ENCODE data around the gene NUAK1.

The NUAK1 gene

DNA sequence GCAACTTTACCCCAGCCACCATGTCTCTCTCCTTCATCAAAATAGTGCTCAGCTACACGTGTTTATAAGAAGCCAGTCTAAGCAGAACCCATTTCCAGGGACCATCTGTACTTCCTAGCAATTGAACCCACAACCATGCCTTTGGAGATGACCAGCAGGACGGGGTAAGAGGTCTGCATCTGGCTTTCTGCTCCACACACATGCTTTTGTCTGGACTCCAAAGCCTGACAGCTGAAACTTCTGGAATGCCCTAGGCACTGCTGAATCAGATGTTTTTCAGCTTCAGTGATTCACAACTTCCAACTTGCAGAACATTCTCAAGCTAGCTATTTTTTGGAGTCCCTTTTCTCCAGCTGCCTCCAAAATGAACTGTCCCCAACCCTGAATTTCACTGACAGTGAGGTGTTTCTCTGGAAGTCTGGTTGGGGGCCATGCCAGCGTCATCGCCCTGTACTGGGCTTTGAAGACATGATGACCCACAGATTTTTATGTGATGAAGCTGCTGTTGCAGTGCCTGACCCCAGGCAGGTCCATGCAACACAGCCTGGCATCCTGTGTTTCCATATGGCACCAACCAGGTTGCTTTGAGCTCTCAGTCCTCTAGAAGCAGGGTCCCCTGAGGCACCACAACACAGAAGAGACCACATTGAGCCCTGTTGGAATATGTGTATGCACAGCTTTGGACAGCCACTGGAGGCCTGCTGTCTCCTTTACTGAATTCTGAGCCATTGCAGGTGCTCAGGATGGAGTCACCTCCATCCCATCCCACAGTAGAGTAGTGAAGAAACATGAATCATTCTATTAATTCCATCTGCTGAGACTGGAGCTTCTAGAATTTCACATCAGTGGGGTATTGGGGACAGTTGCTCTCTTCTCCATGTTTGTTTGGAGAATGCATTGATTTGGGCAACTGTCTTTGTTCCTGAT, 80.2 kb downstream of the NUAK1 start:
- peak; percentile 80 for ATAC-seq
- TF ChIP-seq TOX (CRISPR knock-in tag; IDR thresholded peaks at IDR 0.05; ENCODE audit: borderline replicate concordance) (no peak), ZNF8 (CRISPR knock-in tag; IDR thresholded peaks at IDR 0.05) (no peak), RARB (CRISPR knock-in tag; IDR thresholded peaks at IDR 0.05) (no peak), ZC3H10 (CRISPR knock-in tag; IDR thresholded peaks at IDR 0.05) (no peak), PPARA (CRISPR knock-in tag; IDR thresholded peaks at IDR 0.05; ENCODE audit: borderline replicate concordance) (no peak), ISL1 (CRISPR knock-in tag; IDR thresholded peaks at IDR 0.05) (no peak), ZFP30 (CRISPR knock-in tag; IDR thresholded peaks at IDR 0.05) (no peak), CSDC2 (CRISPR knock-in tag; IDR thresholded peaks at IDR 0.05) (no peak), TCF4 (CRISPR knock-in tag; IDR thresholded peaks at IDR 0.05; ENCODE audit: borderline replicate concordance) (no peak), OSR1 (CRISPR knock-in tag; IDR thresholded peaks at IDR 0.05) (no peak), ESRRG (CRISPR knock-in tag; IDR thresholded peaks at IDR 0.05) (no peak), SNAI2 (CRISPR knock-in tag; IDR thresholded peaks at IDR 0.05) (no peak), ZNF565 (CRISPR knock-in tag; conservative IDR thresholded peaks at IDR 0.05; ENCODE audit: low read depth) (no peak)
- TF ChIP-seq, protein P1, sequence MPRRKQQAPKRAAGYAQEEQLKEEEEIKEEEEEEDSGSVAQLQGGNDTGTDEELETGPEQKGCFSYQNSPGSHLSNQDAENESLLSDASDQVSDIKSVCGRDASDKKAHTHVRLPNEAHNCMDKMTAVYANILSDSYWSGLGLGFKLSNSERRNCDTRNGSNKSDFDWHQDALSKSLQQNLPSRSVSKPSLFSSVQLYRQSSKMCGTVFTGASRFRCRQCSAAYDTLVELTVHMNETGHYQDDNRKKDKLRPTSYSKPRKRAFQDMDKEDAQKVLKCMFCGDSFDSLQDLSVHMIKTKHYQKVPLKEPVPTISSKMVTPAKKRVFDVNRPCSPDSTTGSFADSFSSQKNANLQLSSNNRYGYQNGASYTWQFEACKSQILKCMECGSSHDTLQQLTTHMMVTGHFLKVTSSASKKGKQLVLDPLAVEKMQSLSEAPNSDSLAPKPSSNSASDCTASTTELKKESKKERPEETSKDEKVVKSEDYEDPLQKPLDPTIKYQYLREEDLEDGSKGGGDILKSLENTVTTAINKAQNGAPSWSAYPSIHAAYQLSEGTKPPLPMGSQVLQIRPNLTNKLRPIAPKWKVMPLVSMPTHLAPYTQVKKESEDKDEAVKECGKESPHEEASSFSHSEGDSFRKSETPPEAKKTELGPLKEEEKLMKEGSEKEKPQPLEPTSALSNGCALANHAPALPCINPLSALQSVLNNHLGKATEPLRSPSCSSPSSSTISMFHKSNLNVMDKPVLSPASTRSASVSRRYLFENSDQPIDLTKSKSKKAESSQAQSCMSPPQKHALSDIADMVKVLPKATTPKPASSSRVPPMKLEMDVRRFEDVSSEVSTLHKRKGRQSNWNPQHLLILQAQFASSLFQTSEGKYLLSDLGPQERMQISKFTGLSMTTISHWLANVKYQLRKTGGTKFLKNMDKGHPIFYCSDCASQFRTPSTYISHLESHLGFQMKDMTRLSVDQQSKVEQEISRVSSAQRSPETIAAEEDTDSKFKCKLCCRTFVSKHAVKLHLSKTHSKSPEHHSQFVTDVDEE (CRISPR knock-in tag; IDR thresholded peaks at IDR 0.05) = no peak
- TF ChIP-seq, protein P2, sequence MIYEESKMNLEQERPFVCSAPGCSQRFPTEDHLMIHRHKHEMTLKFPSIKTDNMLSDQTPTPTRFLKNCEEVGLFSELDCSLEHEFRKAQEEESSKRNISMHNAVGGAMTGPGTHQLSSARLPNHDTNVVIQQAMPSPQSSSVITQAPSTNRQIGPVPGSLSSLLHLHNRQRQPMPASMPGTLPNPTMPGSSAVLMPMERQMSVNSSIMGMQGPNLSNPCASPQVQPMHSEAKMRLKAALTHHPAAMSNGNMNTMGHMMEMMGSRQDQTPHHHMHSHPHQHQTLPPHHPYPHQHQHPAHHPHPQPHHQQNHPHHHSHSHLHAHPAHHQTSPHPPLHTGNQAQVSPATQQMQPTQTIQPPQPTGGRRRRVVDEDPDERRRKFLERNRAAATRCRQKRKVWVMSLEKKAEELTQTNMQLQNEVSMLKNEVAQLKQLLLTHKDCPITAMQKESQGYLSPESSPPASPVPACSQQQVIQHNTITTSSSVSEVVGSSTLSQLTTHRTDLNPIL (CRISPR knock-in tag; IDR thresholded peaks at IDR 0.05; ENCODE audit: low read depth) = no peak
- TF ChIP-seq, protein P3, sequence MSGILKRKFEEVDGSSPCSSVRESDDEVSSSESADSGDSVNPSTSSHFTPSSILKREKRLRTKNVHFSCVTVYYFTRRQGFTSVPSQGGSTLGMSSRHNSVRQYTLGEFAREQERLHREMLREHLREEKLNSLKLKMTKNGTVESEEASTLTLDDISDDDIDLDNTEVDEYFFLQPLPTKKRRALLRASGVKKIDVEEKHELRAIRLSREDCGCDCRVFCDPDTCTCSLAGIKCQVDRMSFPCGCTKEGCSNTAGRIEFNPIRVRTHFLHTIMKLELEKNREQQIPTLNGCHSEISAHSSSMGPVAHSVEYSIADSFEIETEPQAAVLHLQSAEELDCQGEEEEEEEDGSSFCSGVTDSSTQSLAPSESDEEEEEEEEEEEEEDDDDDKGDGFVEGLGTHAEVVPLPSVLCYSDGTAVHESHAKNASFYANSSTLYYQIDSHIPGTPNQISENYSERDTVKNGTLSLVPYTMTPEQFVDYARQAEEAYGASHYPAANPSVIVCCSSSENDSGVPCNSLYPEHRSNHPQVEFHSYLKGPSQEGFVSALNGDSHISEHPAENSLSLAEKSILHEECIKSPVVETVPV (CRISPR knock-in tag; IDR thresholded peaks at IDR 0.05) = no peak
- TF ChIP-seq, protein P4, sequence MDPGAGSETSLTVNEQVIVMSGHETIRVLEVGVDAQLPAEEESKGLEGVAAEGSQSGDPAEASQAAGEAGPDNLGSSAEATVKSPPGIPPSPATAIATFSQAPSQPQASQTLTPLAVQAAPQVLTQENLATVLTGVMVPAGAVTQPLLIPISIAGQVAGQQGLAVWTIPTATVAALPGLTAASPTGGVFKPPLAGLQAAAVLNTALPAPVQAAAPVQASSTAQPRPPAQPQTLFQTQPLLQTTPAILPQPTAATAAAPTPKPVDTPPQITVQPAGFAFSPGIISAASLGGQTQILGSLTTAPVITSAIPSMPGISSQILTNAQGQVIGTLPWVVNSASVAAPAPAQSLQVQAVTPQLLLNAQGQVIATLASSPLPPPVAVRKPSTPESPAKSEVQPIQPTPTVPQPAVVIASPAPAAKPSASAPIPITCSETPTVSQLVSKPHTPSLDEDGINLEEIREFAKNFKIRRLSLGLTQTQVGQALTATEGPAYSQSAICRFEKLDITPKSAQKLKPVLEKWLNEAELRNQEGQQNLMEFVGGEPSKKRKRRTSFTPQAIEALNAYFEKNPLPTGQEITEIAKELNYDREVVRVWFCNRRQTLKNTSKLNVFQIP (CRISPR knock-in tag; IDR thresholded peaks at IDR 0.05; ENCODE audit: borderline replicate concordance, low read depth) = no peak
- TF ChIP-seq, protein P5, sequence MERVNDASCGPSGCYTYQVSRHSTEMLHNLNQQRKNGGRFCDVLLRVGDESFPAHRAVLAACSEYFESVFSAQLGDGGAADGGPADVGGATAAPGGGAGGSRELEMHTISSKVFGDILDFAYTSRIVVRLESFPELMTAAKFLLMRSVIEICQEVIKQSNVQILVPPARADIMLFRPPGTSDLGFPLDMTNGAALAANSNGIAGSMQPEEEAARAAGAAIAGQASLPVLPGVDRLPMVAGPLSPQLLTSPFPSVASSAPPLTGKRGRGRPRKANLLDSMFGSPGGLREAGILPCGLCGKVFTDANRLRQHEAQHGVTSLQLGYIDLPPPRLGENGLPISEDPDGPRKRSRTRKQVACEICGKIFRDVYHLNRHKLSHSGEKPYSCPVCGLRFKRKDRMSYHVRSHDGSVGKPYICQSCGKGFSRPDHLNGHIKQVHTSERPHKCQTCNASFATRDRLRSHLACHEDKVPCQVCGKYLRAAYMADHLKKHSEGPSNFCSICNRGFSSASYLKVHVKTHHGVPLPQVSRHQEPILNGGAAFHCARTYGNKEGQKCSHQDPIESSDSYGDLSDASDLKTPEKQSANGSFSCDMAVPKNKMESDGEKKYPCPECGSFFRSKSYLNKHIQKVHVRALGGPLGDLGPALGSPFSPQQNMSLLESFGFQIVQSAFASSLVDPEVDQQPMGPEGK (CRISPR knock-in tag; IDR thresholded peaks at IDR 0.05; ENCODE audit: borderline replicate concordance) = no peak

DNA sequence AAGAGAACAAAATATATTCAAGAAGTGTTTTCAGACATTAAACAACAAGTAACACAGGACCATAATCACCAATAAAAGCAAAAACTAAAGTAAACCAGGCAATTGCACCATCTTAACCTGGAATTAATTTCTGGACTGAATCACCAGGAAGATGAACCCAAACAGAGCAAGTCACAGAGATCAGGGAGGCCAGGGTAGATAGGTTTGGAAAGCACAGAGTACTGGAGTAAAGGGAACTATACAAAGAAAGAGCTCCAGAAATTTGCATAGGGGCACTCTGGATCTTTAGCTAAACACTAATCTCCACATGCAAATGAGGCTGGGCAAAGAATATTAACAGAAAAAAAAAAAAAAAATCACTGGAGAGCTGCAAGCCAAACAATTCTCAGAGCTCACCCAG, 84.7 kb downstream of the NUAK1 start:
- TF ChIP-seq ZFP30 (CRISPR knock-in tag; IDR thresholded peaks at IDR 0.05) = no peak
- TF ChIP-seq ESRRG (CRISPR knock-in tag; IDR thresholded peaks at IDR 0.05) = no peak
- TF ChIP-seq TCF4 (CRISPR knock-in tag; IDR thresholded peaks at IDR 0.05; ENCODE audit: borderline replicate concordance) = no peak
- no peak for TF ChIP-seq ZNF565 (CRISPR knock-in tag; conservative IDR thresholded peaks at IDR 0.05; ENCODE audit: low read depth)
- no peak for TF ChIP-seq CSDC2 (CRISPR knock-in tag; IDR thresholded peaks at IDR 0.05)
- TF ChIP-seq ZFP3 (CRISPR knock-in tag; IDR thresholded peaks at IDR 0.05) = no peak
- no peak for TF ChIP-seq SNAI2 (CRISPR knock-in tag; IDR thresholded peaks at IDR 0.05)
- TF ChIP-seq BACH2 (CRISPR knock-in tag; IDR thresholded peaks at IDR 0.05; ENCODE audit: borderline replicate concordance) = no peak

More for the DNA sequence above, 84.7 kb downstream of the NUAK1 start:
- ATAC-seq = no peak

All from SK-N-SH treated with all-trans-retinoic acid at 6 μM for 48 hours (cell line).